H9 (cell line): ENCODE measurements around the gene TMEM233. TPM values are rescaled to one million over a fixed set of nuclear protein-coding genes. Genes with fewer than 3 reads are reported as not detected.

ENCODE experiments used
- DNase-seq: peaks from one replicate; pipeline ENCODE4 v3.0.0-alpha.2; 2017
- H2AFZ ChIP-seq: one replicate; pipeline ENCODE4 v1.6.1; 2013; ENCODE audit warnings: mild to moderate bottlenecking, low read length, control low read depth, moderate library complexity
- H2AK5ac ChIP-seq: 2 replicates; pipeline ENCODE4 v1.6.1; 2013; ENCODE audit warnings: low read length, control low read depth, mixed read lengths; ENCODE audit not compliant: insufficient read length
- H2BK120ac ChIP-seq: one replicate; pipeline ENCODE4 v1.6.1; 2013; ENCODE audit warnings: low read depth, mild to moderate bottlenecking, low read length, control low read depth, inconsistent platforms; ENCODE audit not compliant: poor library complexity, severe bottlenecking
- H2BK12ac ChIP-seq: 2 replicates; pipeline ENCODE4 v1.6.1; 2013; ENCODE audit warnings: low read length, control low read depth, mixed read lengths, low read depth; ENCODE audit not compliant: insufficient read length
- H2BK15ac ChIP-seq: 2 replicates; pipeline ENCODE4 v1.6.1; 2013; ENCODE audit warnings: low read depth, low read length, control low read depth
- H2BK20ac ChIP-seq: one replicate; pipeline ENCODE4 v1.6.1; 2013; ENCODE audit warnings: low read depth, mild to moderate bottlenecking, low read length, control low read depth, inconsistent platforms; ENCODE audit not compliant: poor library complexity, severe bottlenecking
- H2BK5ac ChIP-seq: 2 replicates; pipeline ENCODE4 v1.6.1; 2013; ENCODE audit warnings: low read length, control low read depth, mixed read lengths; ENCODE audit not compliant: insufficient read length
- H3K14ac ChIP-seq: 2 replicates; pipeline ENCODE4 v1.6.1; 2013; ENCODE audit warnings: low read length, control low read depth; ENCODE audit not compliant: insufficient read depth
- H3K18ac ChIP-seq: 2 replicates; pipeline ENCODE4 v1.6.1; 2013; ENCODE audit warnings: low read depth, mild to moderate bottlenecking, mixed read lengths, low read length, control low read depth; ENCODE audit not compliant: insufficient read length
- H3K23ac ChIP-seq: 2 replicates; pipeline ENCODE4 v1.6.1; 2013; ENCODE audit warnings: low read length, control low read depth, mixed read lengths, low read depth; ENCODE audit not compliant: insufficient read length
- H3K23me2 ChIP-seq: 2 replicates; pipeline ENCODE4 v1.6.1; 2013; ENCODE audit warnings: low read depth, mild to moderate bottlenecking, mixed read lengths, low read length, control low read depth; ENCODE audit not compliant: insufficient read length, poor library complexity, severe bottlenecking
- H3K27ac ChIP-seq: 2 replicates; pipeline ENCODE4 v1.5.1; 2013; ENCODE audit warnings: low read length, control low read depth, mixed read lengths, low read depth; ENCODE audit not compliant: insufficient read length
- H3K27me3 ChIP-seq: 2 replicates; pipeline ENCODE4 v1.6.1; 2013; ENCODE audit warnings: low read length, control low read depth, inconsistent platforms; ENCODE audit not compliant: insufficient read depth
- H3K4ac ChIP-seq: 2 replicates; pipeline ENCODE4 v1.6.1; 2013; ENCODE audit warnings: low read depth, mild to moderate bottlenecking, control low read depth, inconsistent platforms, low read length, moderate library complexity
- H3K4me1 ChIP-seq: 2 replicates; pipeline ENCODE4 v1.6.1; 2013; ENCODE audit warnings: low read length, control low read depth, inconsistent platforms; ENCODE audit not compliant: insufficient read depth
- H3K4me2 ChIP-seq: 2 replicates; pipeline ENCODE4 v1.6.1; 2013; ENCODE audit warnings: low read length, control low read depth, mixed read lengths; ENCODE audit not compliant: insufficient read length, insufficient read depth
- H3K56ac ChIP-seq: 2 replicates; pipeline ENCODE4 v1.6.1; 2013; ENCODE audit warnings: low read depth, mild to moderate bottlenecking, mixed read lengths, low read length, control low read depth; ENCODE audit not compliant: insufficient read length
- H3K79me1 ChIP-seq: 2 replicates; pipeline ENCODE4 v1.6.1; 2013; ENCODE audit warnings: low read depth, mild to moderate bottlenecking, moderate library complexity, low read length, control low read depth, inconsistent platforms; ENCODE audit not compliant: insufficient read depth, poor library complexity, severe bottlenecking
- H3K79me2 ChIP-seq: 2 replicates; pipeline ENCODE4 v1.6.1; 2013; ENCODE audit warnings: low read length, control low read depth, inconsistent platforms; ENCODE audit not compliant: insufficient read depth
- H3K9ac ChIP-seq: 2 replicates; pipeline ENCODE4 v1.6.1; 2013; ENCODE audit warnings: low read length, control low read depth, mixed read lengths; ENCODE audit not compliant: insufficient read length; ENCODE audit errors: extremely low read depth
- H3K9me3 ChIP-seq: one replicate; pipeline ENCODE4 v1.6.1; 2013; ENCODE audit warnings: low read depth, low read length, inconsistent platforms; ENCODE audit not compliant: control insufficient read depth
- H3T11ph ChIP-seq: one replicate; pipeline ENCODE4 v1.6.1; 2013; ENCODE audit warnings: mild to moderate bottlenecking, low read length, control low read depth, inconsistent platforms
- H4K20me1 ChIP-seq: one replicate; pipeline ENCODE4 v1.6.1; 2013; ENCODE audit not compliant: control insufficient read depth, insufficient read length, insufficient read depth
- H4K5ac ChIP-seq: 2 replicates; pipeline ENCODE4 v1.6.1; 2013; ENCODE audit warnings: low read depth, mild to moderate bottlenecking, mixed read lengths, low read length, control low read depth; ENCODE audit not compliant: insufficient read length
- H4K8ac ChIP-seq: replicated peaks from 2 replicates; pipeline ENCODE4 v1.6.1; 2013; ENCODE audit warnings: low read length, control low read depth, mixed read lengths, low read depth; ENCODE audit not compliant: insufficient read length
- H4K91ac ChIP-seq: 2 replicates; pipeline ENCODE4 v1.6.1; 2013; ENCODE audit warnings: low read depth, mild to moderate bottlenecking, moderate library complexity, mixed read lengths, low read length, control low read depth; ENCODE audit not compliant: insufficient read length
- H3K27ac Mint-ChIP-seq, 3 experiments: 2 replicates in 2 of 3; 3 replicates in 1 of 3; pipeline ENCODE4 v1.8.0; 2020 to 2021; ENCODE audit warnings: mixed read lengths in 3 of 3, mild to moderate bottlenecking in 1 of 3, moderate library complexity in 1 of 3
- H3K27me3 Mint-ChIP-seq: 2 replicates; pipeline ENCODE4 v1.8.0; 2021; ENCODE audit warnings: low read depth, mild to moderate bottlenecking, moderate library complexity, mixed read lengths
- H3K36me3 Mint-ChIP-seq, 3 experiments: 2 replicates in 2 of 3; 3 replicates in 1 of 3; pipeline ENCODE4 v1.8.0; 2020 to 2021; ENCODE audit warnings: low read depth in 3 of 3, mixed read lengths in 3 of 3; ENCODE audit not compliant: insufficient read depth in 1 of 3
- H3K4me1 Mint-ChIP-seq, 2 experiments: 2 replicates each; pipeline ENCODE4 v1.8.0; 2020; ENCODE audit warnings: mixed read lengths in 2 of 2
- H3K4me3 Mint-ChIP-seq, 2 experiments: 2 replicates in 1 of 2; 3 replicates in 1 of 2; pipeline ENCODE4 v1.8.0; 2020 to 2021; ENCODE audit warnings: mild to moderate bottlenecking in 2 of 2, mixed read lengths in 2 of 2, moderate library complexity in 1 of 2
- H3K9me3 Mint-ChIP-seq, 2 experiments: 2 replicates in 1 of 2; 3 replicates in 1 of 2; pipeline ENCODE4 v1.8.0; 2020; ENCODE audit warnings: mild to moderate bottlenecking in 2 of 2, mixed read lengths in 2 of 2, moderate library complexity in 1 of 2
- WGBS: extraction: QIAGEN DNeasy Blood & Tissue Kit; methylation state at CpG from one replicate; pipeline ENCODE4 v1.1.7; 2013; ENCODE audit warnings: missing lambda C conversion rate, low lambda C conversion rate, mixed read lengths; ENCODE audit not compliant: insufficient read length; ENCODE audit errors: extremely low coverage; 5-methylcytosine and 5-hydroxymethylcytosine counted together
- total RNA-seq: library from RNA; stranded (reverse); gene quantifications from 2 replicates; pipeline ENCODE4 v1.2.1, GENCODE V29; 2021
- TF ChIP-seq, protein P1 (sequence below): fragments of 200-600 bp; sonication (generic); conservative IDR thresholded peaks from 3 replicates; pipeline ENCODE4 v1.8.0; 2021; ENCODE audit warnings: antibody characterized with exemption, mild to moderate bottlenecking

The TMEM233 gene
- total RNA-seq, 1 experiment from 2014 or later = not detected

DNA sequence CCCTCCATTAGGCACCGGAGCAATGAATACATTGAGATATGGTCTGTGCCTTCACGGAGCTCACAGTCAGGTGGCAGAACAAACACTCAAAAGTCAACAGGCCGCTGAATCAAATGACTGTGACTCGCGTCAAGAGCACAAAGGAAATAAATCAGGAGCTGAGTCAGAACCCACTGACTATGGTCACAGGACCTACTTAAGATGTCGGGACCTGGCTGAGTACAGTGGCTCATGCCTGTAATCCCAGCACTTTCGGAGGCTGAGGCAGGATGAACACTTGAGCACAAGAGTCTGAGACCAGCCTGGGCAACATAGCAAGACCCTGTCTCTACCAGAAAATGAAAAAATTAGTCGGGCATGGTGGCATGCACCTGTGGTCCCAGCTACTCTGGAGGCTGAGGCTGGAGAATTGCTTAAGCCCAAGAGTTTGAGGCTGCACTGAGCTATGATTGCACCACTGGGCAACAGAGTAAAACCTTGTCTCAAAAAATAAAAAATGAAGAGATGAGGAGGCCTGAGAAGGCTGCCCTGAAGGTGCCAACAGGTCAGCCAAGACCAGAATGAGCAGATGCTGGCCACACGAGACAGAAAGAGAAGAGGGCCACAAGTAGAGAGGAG, 19.9 kb downstream of the TMEM233 start:
- no peaks in the 10 kb centered on the region for H3K27me3 ChIP-seq
- H3K4me1 ChIP-seq = no peaks in the 10 kb centered on the region
- H3K56ac ChIP-seq = no peak overlapping the region
- no peak overlapping the region for H3K4me2 ChIP-seq
- H4K8ac ChIP-seq = no peak overlapping the region
- H2BK20ac ChIP-seq = no peak overlapping the region
- H3K79me2 ChIP-seq = no peaks in the 10 kb centered on the region
- no peak overlapping the region for H2BK120ac ChIP-seq
- Mint-ChIP-seq H3K27ac (no peak overlapping the region), H3K9me3 (peaks cover 39 to 40% of the 10 kb centered on the region in 2 experiments), H3K4me1 (no peaks in the 10 kb centered on the region), H3K27me3 (peaks cover 24% of the 10 kb centered on the region), H3K36me3 (peaks cover 4 to 24% (median 11%) of the 10 kb centered on the region in 3 experiments), H3K4me3 (no peak overlapping the region)
- H3K23me2 ChIP-seq = no peaks in the 10 kb centered on the region
- H3K79me1 ChIP-seq = no peaks in the 10 kb centered on the region
- H3K14ac ChIP-seq = no peak overlapping the region
- no peaks in the 10 kb centered on the region for H3K9me3 ChIP-seq
- H2BK15ac ChIP-seq = no peak overlapping the region
- TF ChIP-seq, protein P1, sequence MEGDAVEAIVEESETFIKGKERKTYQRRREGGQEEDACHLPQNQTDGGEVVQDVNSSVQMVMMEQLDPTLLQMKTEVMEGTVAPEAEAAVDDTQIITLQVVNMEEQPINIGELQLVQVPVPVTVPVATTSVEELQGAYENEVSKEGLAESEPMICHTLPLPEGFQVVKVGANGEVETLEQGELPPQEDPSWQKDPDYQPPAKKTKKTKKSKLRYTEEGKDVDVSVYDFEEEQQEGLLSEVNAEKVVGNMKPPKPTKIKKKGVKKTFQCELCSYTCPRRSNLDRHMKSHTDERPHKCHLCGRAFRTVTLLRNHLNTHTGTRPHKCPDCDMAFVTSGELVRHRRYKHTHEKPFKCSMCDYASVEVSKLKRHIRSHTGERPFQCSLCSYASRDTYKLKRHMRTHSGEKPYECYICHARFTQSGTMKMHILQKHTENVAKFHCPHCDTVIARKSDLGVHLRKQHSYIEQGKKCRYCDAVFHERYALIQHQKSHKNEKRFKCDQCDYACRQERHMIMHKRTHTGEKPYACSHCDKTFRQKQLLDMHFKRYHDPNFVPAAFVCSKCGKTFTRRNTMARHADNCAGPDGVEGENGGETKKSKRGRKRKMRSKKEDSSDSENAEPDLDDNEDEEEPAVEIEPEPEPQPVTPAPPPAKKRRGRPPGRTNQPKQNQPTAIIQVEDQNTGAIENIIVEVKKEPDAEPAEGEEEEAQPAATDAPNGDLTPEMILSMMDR = no peak
- no peak overlapping the region for H3K4ac ChIP-seq
- no peak overlapping the region for H2AFZ ChIP-seq
- H3K18ac ChIP-seq = no peak overlapping the region
- no CpG with 5 or more reads among the region's 9 CpGs for WGBS
- no peak overlapping the region for H3K23ac ChIP-seq
- H2BK5ac ChIP-seq = no peak overlapping the region
- H4K5ac ChIP-seq = no peak overlapping the region
- no peak overlapping the region for H2AK5ac ChIP-seq
- H2BK12ac ChIP-seq = no peak overlapping the region
- no peaks in the 10 kb centered on the region for H4K20me1 ChIP-seq
- H3K9ac ChIP-seq = no peak overlapping the region
- DNase-seq = no peak
- H3K27ac ChIP-seq = no peak overlapping the region
- no peak overlapping the region for H4K91ac ChIP-seq
- no peak overlapping the region for H3T11ph ChIP-seq
